Spleen (tissue), 7 donors: ENCODE measurements around the gene ST6GALNAC1.

Source experiments
- POLR2A ChIP-seq, 3 donors: fragments of 450-650 bp; IDR thresholded peaks; one replicate each; pipeline ENCODE4 v1.5.1; 2017; ENCODE audit warnings: antibody characterized with exemption in 3 of 3, mild to moderate bottlenecking in 1 of 3
- TF ChIP-seq, protein P1 (sequence below), 11 experiments: fragments of 200-600 bp in 7 of 11; fragments of 450-650 bp in 4 of 11; sonication (generic) in 4 of 11; IDR thresholded peaks in 8 of 11; conservative IDR thresholded peaks in 3 of 11; 1 replicate in 7 of 11; 2 replicates in 4 of 11; pipeline versions ENCODE4 v1.4.0 to v1.8.0; 2016 to 2021; ENCODE audit warnings: antibody characterized with exemption in 11 of 11, inconsistent platforms in 4 of 11, mild to moderate bottlenecking in 1 of 11
- donor health status: DM: no; HTN: no; CAD: no; lungs with moderate emphysema.
- donor health status: DM: no; HTN: no; CAD: no.
- donor health status: DM: no; HTN: no; CAD: no.

- TF ChIP-seq, protein P1, sequence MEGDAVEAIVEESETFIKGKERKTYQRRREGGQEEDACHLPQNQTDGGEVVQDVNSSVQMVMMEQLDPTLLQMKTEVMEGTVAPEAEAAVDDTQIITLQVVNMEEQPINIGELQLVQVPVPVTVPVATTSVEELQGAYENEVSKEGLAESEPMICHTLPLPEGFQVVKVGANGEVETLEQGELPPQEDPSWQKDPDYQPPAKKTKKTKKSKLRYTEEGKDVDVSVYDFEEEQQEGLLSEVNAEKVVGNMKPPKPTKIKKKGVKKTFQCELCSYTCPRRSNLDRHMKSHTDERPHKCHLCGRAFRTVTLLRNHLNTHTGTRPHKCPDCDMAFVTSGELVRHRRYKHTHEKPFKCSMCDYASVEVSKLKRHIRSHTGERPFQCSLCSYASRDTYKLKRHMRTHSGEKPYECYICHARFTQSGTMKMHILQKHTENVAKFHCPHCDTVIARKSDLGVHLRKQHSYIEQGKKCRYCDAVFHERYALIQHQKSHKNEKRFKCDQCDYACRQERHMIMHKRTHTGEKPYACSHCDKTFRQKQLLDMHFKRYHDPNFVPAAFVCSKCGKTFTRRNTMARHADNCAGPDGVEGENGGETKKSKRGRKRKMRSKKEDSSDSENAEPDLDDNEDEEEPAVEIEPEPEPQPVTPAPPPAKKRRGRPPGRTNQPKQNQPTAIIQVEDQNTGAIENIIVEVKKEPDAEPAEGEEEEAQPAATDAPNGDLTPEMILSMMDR (IDR thresholded peaks at IDR 0.05 in 8 of 11, conservative IDR thresholded peaks at IDR 0.05 in 3 of 11): no peak
- TF ChIP-seq POLR2A (IDR thresholded peaks at IDR 0.05): no peak
Measured at GRCh38 chr17:76593384-76593826, 50.2 kb downstream of the ST6GALNAC1 start.
